ENCODE data around the gene CRLF1. TPM values are rescaled to one million over a fixed set of nuclear protein-coding genes. Genes with fewer than 3 reads are reported as not detected.

The CRLF1 gene
- total and polyA plus RNA-seq, 2 experiments from 2014 or later, result 18.1 to 19.7 TPM

DNA sequence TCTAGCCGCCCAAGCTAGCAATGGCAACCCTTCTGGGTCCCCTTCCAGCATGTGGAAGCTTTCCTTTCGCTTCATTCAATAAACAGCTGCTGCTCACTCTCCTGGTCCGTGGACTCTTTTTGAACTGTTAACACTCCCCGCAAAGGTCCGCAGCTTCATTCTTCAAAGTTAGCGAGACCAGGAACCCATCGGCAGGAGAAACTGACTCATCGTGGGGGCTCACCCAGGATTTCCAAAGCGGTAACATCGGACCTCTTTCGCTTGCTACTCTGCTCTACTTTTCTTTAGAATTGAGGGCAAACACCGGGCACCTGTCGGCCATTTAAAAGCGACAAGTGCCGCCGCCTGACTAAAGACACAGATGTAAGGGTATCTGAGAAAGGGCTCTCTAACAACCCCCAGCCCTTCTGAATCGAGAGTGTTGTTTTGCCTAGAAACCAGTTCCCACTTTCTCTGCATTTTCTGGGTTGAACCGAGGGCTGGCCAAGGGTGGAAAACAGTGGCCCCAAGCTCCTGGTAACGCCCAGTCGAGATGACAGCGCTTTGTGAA, 29.2 kb downstream of the CRLF1 start:
- H3K79me2 ChIP-seq (replicated peaks; ENCODE audit: insufficient read depth), result peaks cover 21% of the 10 kb centered on the region
- no peak overlapping the region for H3K4me3 ChIP-seq
- DNase-seq (ENCODE audit: low spot score) (peak; percentile 7), ATAC-seq (no peak)
- H3K4me2 ChIP-seq, result no peak overlapping the region
- no peaks in the 10 kb centered on the region for H3K9me3 Mint-ChIP-seq
- H3F3A ChIP-seq (replicated peaks; ENCODE audit: low read depth), result peaks cover 48% of the 10 kb centered on the region
- H3K27ac Mint-ChIP-seq, result peak overlapping the region; percentile 94; the same call in 1 of the 2 replicates
- TF ChIP-seq CREB1 (CRISPR knock-in tag; IDR thresholded peaks at IDR 0.05; ENCODE audit: low read depth) (no peak), POLR2AphosphoS5 (IDR thresholded peaks at IDR 0.05; ENCODE audit: low read depth) (peak; percentile 33; the same call in 1 of the 2 replicates)
- H3K4me1 Mint-ChIP-seq, result peaks cover 8% of the 10 kb centered on the region
- peaks cover 56% of the 10 kb centered on the region for H3K36me3 Mint-ChIP-seq (ENCODE audit: low read depth)
- no peaks in the 10 kb centered on the region for H3K9me2 ChIP-seq (ENCODE audit: insufficient read depth)
- H3K4me1 ChIP-seq (ENCODE audit: insufficient read depth), result peaks cover 7% of the 10 kb centered on the region
- peak overlapping the region; percentile 82 for H3K27ac ChIP-seq (ENCODE audit: low read depth)
- no peaks in the 10 kb centered on the region for H3K27me3 ChIP-seq (ENCODE audit: insufficient read depth)
- no peak overlapping the region for H3K4me3 Mint-ChIP-seq
- peaks cover 26% of the 10 kb centered on the region for H4K20me1 ChIP-seq (replicated peaks; ENCODE audit: insufficient read depth)
- H2AFZ ChIP-seq, result no peak overlapping the region
- peaks cover 8% of the 10 kb centered on the region for H3K27me3 Mint-ChIP-seq (ENCODE audit: insufficient read depth, low read depth, poor library complexity)
- H3K36me3 ChIP-seq (ENCODE audit: insufficient read depth), result peaks cover 36% of the 10 kb centered on the region

DNA sequence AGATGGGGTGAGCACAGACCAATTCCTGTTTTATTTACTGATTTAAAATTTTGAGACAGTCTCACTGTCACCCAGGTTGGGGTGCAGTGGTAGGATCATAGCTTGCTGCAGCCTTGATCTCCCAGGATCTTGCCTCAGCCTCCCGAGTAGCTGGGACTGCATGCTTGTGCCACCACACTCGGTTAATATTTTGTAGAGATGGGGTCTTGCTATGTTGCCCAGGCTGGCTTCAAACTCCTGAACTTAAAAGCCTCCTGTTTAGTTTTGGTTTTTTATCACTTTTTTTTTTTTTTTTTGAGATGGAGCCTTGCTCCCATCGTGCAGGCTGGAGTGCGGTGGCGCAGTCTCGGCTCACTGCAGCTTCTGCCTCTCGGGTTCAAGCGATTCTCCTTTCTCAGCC, 30.2 kb downstream of the CRLF1 start:
- H3F3A ChIP-seq (replicated peaks; ENCODE audit: low read depth), result peaks cover 51% of the 10 kb centered on the region
- ATAC-seq, result no peak
- H3K27ac ChIP-seq (ENCODE audit: low read depth), result 0 out of 2 replicates have a peak overlapping the region, but pooled peaks have one; percentile 63
- no peak for DNase-seq (ENCODE audit: low spot score)
- no peak overlapping the region for H3K4me2 ChIP-seq
- Mint-ChIP-seq H3K4me1 (peaks cover 11% of the 10 kb centered on the region), H3K9me3 (no peaks in the 10 kb centered on the region), H3K36me3 (ENCODE audit: low read depth) (peaks cover 65% of the 10 kb centered on the region), H3K4me3 (no peak overlapping the region), H3K27ac (no peak overlapping the region), H3K27me3 (ENCODE audit: insufficient read depth, low read depth, poor library complexity) (peaks cover 17% of the 10 kb centered on the region)
- peaks cover 8% of the 10 kb centered on the region for H3K4me1 ChIP-seq (ENCODE audit: insufficient read depth)
- H4K20me1 ChIP-seq (replicated peaks; ENCODE audit: insufficient read depth), result peaks cover 31% of the 10 kb centered on the region
- peaks cover 36% of the 10 kb centered on the region for H3K36me3 ChIP-seq (ENCODE audit: insufficient read depth)
- H3K27me3 ChIP-seq (ENCODE audit: insufficient read depth), result no peaks in the 10 kb centered on the region
- no peak overlapping the region for H3K4me3 ChIP-seq
- no peaks in the 10 kb centered on the region for H3K9me2 ChIP-seq (ENCODE audit: insufficient read depth)
- H3K79me2 ChIP-seq (replicated peaks; ENCODE audit: insufficient read depth), result peaks cover 29% of the 10 kb centered on the region
- H2AFZ ChIP-seq, result no peak overlapping the region
- TF ChIP-seq NANOG (IDR thresholded peaks at IDR 0.05; ENCODE audit: borderline replicate concordance) (no peak), EZH2phosphoT487 (IDR thresholded peaks at IDR 0.05; ENCODE audit: unreplicated experiment) (no peak), POLR2AphosphoS5 (IDR thresholded peaks at IDR 0.05; ENCODE audit: low read depth) (no peak), EZH2 (IDR thresholded peaks at IDR 0.05; ENCODE audit: low read depth, unreplicated experiment) (no peak), ZNF331 (CRISPR knock-in tag; IDR thresholded peaks at IDR 0.05; ENCODE audit: low read depth) (no peak), JUNB (IDR thresholded peaks at IDR 0.05; ENCODE audit: unreplicated experiment) (no peak), ZNF114 (CRISPR knock-in tag; IDR thresholded peaks at IDR 0.05) (no peak), STAT1 (IDR thresholded peaks at IDR 0.05; ENCODE audit: unreplicated experiment) (no peak), CREB1 (CRISPR knock-in tag; IDR thresholded peaks at IDR 0.05; ENCODE audit: low read depth) (no peak)
- TF ChIP-seq, protein P1, sequence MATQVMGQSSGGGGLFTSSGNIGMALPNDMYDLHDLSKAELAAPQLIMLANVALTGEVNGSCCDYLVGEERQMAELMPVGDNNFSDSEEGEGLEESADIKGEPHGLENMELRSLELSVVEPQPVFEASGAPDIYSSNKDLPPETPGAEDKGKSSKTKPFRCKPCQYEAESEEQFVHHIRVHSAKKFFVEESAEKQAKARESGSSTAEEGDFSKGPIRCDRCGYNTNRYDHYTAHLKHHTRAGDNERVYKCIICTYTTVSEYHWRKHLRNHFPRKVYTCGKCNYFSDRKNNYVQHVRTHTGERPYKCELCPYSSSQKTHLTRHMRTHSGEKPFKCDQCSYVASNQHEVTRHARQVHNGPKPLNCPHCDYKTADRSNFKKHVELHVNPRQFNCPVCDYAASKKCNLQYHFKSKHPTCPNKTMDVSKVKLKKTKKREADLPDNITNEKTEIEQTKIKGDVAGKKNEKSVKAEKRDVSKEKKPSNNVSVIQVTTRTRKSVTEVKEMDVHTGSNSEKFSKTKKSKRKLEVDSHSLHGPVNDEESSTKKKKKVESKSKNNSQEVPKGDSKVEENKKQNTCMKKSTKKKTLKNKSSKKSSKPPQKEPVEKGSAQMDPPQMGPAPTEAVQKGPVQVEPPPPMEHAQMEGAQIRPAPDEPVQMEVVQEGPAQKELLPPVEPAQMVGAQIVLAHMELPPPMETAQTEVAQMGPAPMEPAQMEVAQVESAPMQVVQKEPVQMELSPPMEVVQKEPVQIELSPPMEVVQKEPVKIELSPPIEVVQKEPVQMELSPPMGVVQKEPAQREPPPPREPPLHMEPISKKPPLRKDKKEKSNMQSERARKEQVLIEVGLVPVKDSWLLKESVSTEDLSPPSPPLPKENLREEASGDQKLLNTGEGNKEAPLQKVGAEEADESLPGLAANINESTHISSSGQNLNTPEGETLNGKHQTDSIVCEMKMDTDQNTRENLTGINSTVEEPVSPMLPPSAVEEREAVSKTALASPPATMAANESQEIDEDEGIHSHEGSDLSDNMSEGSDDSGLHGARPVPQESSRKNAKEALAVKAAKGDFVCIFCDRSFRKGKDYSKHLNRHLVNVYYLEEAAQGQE (IDR thresholded peaks at IDR 0.05; ENCODE audit: unreplicated experiment), result no peak
- TF ChIP-seq, protein P2, sequence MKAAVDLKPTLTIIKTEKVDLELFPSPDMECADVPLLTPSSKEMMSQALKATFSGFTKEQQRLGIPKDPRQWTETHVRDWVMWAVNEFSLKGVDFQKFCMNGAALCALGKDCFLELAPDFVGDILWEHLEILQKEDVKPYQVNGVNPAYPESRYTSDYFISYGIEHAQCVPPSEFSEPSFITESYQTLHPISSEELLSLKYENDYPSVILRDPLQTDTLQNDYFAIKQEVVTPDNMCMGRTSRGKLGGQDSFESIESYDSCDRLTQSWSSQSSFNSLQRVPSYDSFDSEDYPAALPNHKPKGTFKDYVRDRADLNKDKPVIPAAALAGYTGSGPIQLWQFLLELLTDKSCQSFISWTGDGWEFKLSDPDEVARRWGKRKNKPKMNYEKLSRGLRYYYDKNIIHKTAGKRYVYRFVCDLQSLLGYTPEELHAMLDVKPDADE (IDR thresholded peaks at IDR 0.05), result no peak
- TF ChIP-seq, protein P3, sequence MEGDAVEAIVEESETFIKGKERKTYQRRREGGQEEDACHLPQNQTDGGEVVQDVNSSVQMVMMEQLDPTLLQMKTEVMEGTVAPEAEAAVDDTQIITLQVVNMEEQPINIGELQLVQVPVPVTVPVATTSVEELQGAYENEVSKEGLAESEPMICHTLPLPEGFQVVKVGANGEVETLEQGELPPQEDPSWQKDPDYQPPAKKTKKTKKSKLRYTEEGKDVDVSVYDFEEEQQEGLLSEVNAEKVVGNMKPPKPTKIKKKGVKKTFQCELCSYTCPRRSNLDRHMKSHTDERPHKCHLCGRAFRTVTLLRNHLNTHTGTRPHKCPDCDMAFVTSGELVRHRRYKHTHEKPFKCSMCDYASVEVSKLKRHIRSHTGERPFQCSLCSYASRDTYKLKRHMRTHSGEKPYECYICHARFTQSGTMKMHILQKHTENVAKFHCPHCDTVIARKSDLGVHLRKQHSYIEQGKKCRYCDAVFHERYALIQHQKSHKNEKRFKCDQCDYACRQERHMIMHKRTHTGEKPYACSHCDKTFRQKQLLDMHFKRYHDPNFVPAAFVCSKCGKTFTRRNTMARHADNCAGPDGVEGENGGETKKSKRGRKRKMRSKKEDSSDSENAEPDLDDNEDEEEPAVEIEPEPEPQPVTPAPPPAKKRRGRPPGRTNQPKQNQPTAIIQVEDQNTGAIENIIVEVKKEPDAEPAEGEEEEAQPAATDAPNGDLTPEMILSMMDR (conservative IDR thresholded peaks at IDR 0.05; ENCODE audit: low read depth in 2 of 2), result no peak
